ENCODE data around the gene MOB3A. TPM values are rescaled to one million over a fixed set of nuclear protein-coding genes. Genes with fewer than 3 reads are reported as not detected.

The MOB3A gene
- total and polyA plus RNA-seq, 12 donors = 5.5 to 54.0 (median 37.1) TPM

DNA sequence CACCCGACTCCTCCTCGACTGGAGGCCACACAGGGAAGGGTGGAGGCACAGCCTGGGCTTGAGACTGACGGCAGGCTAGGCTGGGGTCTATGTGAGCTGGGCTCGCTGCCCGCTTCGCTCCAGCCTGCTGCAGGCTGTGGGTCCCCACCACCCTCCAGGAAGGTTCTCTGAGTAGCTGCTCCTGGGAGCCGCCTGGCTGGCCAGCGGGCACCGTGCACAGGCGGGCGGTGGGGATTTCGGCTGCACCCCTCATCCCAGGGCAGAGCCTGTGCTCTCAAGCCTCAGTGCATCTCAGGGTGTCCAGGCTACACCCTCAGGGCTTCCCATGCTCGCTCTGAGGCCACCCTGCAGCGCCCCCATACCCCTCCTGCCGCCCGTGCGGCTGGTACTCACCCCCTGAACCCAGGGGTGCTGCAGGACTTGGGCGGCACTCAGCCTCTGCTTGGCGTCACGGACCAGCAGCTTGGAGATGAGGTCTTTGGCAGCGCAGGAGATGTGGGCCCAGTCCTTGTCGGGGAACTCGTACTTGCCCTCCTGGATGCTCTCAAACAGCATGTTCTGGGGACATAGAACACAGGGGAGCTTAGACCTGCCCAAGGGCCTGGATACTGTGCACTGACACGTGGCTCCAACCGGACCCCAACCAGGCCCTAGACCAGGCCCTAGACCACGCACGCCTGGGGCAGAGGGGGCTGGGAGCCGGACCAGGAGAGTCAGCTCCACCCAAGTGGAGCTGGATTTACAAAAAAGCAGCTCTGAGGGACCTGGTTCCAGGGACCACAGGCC, 55.3 kb downstream of the MOB3A start:
- Histone ChIP-seq H3K4me1 (replicated peaks in 1 of 2) (peaks cover 65 to 75% of the 10 kb centered on the region in 2 donors), H3K27me3 (no peaks in the 10 kb centered on the region), H3K9me3 (replicated peaks in 1 of 3) (peaks cover 0 to 1% (median 0%) of the 10 kb centered on the region in 3 donors), H3K27ac (peak overlapping the region; percentile 45 to 98 (median 93)), H3K36me3 (replicated peaks in 1 of 2) (peaks cover 0 to 77% of the 10 kb centered on the region in 2 donors), H3K4me3 (no peak overlapping the region)
- 77 to 100% (median 78%) methylated on average over 4 to 28 of the region's 28 CpGs for WGBS, 4 donors
- intact Hi-C loops (cut with DNase I) = no loop called here
- DNase-seq = peak in 5 of 7 donors; percentile 25 to 56 (median 46)
- TF ChIP-seq POLR2A (IDR thresholded peaks at IDR 0.05) = no peak
- TF ChIP-seq, protein P1, sequence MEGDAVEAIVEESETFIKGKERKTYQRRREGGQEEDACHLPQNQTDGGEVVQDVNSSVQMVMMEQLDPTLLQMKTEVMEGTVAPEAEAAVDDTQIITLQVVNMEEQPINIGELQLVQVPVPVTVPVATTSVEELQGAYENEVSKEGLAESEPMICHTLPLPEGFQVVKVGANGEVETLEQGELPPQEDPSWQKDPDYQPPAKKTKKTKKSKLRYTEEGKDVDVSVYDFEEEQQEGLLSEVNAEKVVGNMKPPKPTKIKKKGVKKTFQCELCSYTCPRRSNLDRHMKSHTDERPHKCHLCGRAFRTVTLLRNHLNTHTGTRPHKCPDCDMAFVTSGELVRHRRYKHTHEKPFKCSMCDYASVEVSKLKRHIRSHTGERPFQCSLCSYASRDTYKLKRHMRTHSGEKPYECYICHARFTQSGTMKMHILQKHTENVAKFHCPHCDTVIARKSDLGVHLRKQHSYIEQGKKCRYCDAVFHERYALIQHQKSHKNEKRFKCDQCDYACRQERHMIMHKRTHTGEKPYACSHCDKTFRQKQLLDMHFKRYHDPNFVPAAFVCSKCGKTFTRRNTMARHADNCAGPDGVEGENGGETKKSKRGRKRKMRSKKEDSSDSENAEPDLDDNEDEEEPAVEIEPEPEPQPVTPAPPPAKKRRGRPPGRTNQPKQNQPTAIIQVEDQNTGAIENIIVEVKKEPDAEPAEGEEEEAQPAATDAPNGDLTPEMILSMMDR (IDR thresholded peaks at IDR 0.05) = no peak

DNA sequence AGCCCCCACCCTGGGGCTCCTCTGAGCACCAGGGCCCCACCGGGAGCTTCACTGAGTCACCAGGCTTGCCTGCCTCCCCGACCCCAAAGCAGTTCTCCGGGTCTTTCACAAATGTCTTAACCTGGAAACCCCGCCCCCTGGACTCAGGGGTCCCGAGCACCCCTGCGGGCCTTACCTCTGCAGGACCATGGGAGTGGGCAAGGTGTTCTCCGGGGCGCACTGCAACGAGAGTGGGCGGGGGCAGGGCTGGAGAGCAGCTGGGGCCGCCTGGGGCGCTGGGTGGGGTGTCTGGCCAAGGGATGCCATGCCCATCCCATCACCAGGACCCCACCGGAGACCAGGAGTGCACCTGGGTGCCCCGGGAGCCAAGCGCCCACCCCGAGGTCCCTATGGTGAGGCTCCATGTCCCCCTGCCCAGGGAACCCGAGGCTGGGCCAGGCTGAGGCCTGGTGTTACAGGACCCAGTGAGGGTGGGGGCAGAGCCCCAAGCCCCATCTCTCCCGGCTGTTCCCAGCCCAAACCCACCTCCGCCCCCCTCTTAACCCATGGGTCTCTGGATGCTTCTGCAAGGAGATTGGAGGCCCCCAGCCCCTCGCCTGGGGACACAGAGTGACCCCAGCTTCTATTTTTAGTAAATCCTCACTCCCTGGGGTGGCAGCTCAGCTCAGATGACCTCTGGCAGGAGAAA, 56.0 kb downstream of the MOB3A start:
- 40 to 74% (median 70%) methylated on average over 1 to 20 of the region's 20 CpGs; no CpG with 5 or more reads in 1 of the 4 donors for WGBS, 4 donors
- peaks cover 57 to 68% of the 10 kb centered on the region in 2 donors for H3K4me1 ChIP-seq (replicated peaks in 1 of 2)
- no peak overlapping the region for H3K4me3 ChIP-seq
- peak in 3 of 7 donors; percentile 35 to 59 (median 56) for DNase-seq
- intact Hi-C loops (cut with DNase I) = no loop called here
- TF ChIP-seq POLR2A (IDR thresholded peaks at IDR 0.05) = no peak
- TF ChIP-seq, protein P1 (IDR thresholded peaks at IDR 0.05) = no peak
- H3K9me3 ChIP-seq (replicated peaks in 1 of 3) = peaks cover 0 to 6% (median 0%) of the 10 kb centered on the region in 3 donors
- H3K27ac ChIP-seq = peak overlapping the region; percentile 43 to 98 (median 93)
- no peaks in the 10 kb centered on the region for H3K27me3 ChIP-seq
- H3K36me3 ChIP-seq (replicated peaks in 1 of 2) = peaks cover 0 to 69% of the 10 kb centered on the region in 2 donors

DNA sequence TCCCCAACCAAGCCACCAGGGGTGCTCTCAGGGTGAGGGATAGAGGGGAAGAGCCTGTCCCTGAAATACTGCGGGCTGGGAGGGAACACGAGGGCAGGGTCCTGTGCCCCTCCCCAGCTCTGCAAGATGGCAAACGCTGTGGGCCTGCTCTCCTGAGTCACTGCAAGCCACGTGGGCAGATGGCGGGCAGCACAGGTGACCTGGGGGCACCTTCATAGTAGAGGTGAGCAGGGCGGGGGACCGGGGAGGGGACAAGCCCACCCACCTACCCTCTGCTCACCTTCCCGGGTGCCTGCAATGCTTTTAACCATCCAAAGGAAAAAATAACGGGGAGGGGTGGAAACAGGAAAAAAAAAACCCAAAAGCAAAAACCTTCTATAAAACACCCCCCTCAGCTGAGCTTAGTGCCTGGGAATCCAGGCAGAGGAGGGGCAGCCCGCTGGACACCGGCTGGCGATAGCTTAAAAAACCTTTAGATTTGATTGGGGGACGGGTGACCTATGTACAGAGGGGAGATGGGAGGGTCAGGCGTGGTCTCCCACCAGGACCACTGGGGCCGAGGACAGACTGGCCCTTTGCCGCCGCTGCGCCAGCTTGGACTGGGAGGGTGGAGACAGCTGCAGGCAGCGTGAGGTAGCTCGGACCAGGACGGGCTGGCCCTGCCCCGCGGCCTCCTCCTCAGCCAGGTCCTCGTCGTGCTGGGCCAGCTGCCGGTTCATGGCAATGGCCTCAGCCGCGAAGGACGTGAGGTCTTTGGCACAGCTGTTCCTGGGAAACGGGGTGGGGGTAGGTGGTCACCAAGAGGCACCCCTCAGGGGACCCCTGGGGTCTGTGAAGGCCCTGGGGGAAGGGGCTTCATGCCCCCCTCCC, 56.8 kb downstream of the MOB3A start:
- 55 to 56% (median 55%) methylated on average over 14 to 30 of the region's 30 CpGs for WGBS, 4 donors
- Histone ChIP-seq H3K9me3 (replicated peaks in 1 of 3) (peaks cover 0 to 6% (median 0%) of the 10 kb centered on the region in 3 donors), H3K4me3 (no peak overlapping the region), H3K4me1 (replicated peaks in 1 of 2) (peaks cover 52 to 60% of the 10 kb centered on the region in 2 donors), H3K36me3 (replicated peaks in 1 of 2) (peaks cover 0 to 64% of the 10 kb centered on the region in 2 donors), H3K27me3 (no peaks in the 10 kb centered on the region), H3K27ac (peak overlapping the region; percentile 43 to 98 (median 93))
- DNase-seq = peak; percentile 69 to 85 (median 81)
- intact Hi-C loops (cut with DNase I) = no loop called here
- TF ChIP-seq, protein P1 (IDR thresholded peaks at IDR 0.05) = no peak
- peak in 1 of 2 donors; percentile 55 for TF ChIP-seq POLR2A (IDR thresholded peaks at IDR 0.05)

Data from adrenal gland (tissue), 12 donors.